Putamen (tissue), 1 donor: ENCODE measurements around the gene TMEM132D.

Experiments
- DNase-seq: peaks from one replicate; pipeline ENCODE4 v3.0.0-alpha.2; 2016; ENCODE audit warnings: low spot score

TMEM132D gene

DNA sequence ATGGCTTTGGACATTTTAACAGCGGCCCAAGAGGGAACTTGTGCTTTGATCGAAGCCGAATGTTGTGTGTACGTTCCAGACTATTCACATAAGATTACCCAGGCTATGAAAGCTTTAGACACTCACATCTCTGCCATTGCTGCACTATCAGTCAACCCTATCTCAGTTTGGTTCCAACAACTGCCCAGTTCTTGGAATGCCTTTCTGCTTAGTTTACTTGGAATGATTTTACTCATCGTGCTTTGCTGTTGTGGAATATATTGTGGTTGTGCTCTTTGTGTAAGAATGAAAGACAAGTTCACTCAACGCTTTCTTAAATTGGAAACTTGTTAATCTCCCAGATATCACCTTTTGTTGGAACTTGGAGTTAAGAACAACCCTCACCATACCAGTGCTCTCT, 552.3 kb downstream of the TMEM132D start:
- DNase-seq = no peak

DNA sequence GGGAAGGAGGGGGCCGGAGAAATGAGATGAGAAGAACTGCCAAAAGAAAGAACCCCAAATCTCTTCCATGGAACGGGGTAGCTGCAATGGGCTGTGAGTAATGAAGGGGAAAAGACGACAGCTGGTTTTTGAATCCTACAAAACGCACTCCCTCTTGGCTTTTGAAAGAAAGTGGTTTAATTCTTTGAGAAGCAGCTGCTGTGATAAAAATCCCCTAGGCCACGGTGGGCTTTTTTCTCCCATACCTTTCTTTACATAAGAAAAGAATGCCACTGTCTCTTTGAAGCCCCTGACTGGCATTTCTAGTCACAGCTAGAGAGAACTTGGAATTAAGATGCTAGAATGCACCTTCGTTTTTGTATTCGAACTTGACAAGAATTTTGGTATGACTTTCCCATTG, 564.5 kb downstream of the TMEM132D start:
- DNase-seq = no peak

DNA sequence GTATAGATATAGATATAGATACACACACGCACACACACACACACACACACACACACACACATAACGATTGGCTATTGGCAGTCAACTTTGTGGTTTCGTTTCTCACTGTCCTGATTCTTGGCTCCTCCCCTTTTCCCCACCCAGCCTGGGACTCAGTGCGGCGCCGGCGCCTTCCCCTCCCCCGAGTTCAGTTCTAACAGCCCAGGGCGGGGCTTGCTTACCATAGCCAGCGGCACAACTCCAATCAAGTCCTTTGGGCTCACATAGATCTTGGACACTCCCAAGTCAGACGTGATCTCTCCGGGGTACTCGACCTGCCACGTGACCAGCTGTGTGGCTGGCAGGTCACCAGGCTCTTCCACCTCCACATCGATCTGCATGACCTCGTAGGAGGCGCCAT, 566.4 kb downstream of the TMEM132D start:
- DNase-seq = no peak

DNA sequence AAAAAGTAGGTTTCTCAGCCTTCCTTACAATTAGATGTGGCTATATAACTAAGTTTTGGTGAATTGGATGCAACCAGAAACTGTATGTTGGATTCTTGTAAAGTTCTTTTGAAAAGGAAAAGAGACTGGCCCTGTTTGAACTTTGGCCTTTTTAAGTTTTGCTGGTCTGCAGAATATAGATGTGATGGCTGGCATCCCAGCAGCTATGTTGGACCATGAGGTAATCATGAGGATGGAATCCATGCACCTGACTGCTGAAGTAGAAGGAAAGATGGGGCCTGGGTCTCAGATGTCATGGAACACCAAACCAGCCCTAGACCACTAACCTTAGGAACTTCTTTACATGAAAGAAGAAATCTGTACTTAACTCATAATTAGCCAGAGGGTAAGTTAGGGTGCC, 568.1 kb downstream of the TMEM132D start:
- DNase-seq = no peak

DNA sequence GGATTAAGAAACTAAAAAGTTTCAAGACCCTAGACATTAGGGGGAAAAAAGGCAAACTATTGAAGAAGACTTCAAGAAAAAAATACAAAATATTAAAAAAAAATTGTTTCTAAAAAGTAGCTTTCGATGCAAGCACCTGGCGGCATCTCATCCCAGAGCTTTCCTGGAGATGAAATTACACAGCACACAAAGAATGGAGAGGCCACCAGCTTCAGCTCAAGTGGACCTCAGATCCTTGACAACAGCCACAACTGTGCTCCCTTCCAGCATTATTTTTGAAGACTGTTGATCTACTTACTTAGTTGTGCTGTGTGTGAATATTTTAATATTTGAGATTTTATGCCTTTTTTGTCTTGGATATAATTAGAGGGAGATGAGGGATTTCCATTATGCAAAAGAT, 571.5 kb downstream of the TMEM132D start:
- no peak for DNase-seq

DNA sequence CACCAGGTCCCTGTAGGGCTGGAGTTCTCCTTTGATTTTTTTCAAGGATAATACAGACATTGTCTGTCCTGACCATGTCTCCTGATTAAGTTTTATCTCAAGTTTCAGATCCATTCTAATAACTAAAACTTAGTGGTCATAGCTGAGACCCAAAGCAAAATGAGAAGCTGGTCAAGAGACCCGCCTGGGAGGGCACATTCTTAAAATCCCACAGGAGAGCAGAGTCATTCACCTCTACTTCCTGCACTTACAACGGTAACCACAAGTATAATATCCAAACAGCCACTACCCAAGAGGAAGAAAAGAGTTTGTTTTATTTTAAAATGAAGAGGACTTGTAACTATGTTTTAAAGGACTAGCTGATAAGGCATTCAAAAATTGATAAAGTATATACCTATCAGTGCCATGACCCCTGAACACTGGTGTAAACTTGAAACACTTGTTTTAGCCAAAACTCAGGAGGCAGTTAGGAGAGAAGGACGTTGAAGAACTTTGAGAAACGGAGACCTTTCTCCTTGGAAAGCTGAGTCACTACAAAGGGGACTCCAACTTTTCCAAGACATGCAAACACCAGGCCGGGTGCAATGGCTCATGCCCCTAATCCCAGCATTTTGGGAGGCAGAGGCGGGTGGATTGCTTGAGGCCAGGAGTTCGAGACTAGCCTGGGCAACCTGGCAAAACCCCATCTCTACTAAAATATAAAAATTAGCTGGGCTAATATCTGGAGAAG, 572.3 kb downstream of the TMEM132D start:
- no peak for DNase-seq

DNA sequence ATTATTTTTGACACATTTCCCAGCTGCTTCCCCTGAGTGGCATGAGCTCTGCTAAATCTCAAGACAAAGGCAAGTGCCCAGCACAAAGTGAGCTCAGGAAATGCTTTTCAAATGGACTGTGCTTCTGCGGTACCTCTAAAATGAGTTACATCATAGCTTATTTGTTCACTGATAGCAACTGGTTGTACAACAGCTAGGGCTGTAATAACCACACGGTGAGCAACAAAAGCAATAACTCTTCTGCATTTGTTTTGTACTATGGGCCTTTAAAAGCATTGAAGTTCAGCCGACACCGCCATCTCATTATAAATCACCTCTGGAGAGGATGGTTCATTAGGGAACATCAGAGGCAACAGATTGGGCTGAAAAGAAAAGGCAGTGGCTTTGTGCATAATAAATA, 575.6 kb downstream of the TMEM132D start:
- no peak for DNase-seq

DNA sequence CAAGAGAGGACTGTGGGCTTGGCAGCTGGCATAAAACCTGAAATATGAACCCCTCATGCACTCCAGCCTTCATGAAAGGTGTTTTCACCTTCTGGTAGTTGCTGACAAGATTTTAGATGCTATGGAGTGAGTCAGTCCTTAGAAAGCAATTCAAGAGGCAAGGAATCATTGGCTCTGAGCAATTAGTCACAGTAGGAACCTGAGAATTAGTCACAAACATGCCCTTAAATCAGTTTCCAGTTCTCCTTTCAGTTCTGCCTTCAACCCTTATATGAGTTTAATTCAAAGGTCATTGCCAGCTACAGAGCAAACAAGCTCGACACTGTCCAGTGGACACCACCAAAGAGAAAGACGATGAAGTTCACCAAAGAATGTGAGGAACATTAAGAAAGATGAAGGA, 578.3 kb downstream of the TMEM132D start:
- no peak for DNase-seq

DNA sequence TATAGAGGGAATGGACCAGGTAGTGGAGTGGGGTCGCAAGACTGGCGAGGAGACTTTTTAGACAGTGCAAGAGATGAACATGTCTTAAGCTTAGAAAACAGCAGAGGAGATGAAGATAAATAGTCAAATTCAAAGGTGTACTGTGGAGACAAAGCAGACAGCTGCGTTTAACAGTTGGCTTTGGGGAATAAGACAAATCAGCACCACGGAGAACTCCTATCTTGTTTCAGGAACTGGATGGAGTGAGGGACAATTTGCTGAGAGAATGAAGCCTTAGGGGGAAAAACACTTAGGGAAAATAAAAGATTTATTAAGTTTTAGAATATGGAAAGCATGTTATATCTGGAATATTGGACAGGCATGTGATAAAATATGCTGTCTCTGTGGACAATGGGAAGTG, 591.8 kb downstream of the TMEM132D start:
- no peak for DNase-seq

DNA sequence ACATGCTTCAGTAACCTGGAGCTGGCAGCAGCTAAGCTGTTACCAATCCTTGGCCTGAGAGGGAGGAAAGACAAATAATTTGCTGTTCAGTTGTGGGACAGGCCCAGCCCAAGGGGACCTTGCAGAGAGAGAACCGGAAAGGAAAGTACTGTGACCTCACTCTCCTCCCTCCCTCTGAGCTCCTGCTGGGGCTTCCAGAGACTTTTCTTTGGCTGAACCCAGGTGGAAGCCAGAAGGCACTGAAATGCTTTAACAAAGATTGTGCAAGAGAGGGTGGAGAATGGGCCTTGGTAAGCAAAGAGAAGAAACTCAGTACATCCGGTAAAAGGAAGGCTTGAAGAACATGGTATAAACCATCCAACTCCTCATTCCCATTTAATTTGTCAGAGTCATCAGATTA, 593.5 kb downstream of the TMEM132D start:
- no peak for DNase-seq

DNA sequence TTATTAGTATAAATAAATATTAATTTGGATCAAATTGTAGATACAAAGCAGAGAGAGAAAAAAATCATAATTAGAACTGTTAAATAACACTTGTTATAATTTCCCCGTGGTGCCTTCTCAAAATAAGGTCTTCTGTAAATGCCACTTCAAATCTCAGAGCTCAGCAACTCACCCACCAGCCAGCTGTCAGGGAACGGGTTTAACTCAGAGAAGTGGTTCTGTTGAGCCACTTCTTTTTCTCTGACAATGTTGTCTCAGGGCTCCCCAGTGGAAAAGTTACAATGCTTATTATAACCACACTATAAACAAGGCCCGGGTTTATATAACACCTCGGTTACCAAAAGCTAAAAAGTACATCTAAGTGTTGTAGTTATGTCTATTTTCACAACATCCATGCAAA, 598.0 kb downstream of the TMEM132D start:
- no peak for DNase-seq

DNA sequence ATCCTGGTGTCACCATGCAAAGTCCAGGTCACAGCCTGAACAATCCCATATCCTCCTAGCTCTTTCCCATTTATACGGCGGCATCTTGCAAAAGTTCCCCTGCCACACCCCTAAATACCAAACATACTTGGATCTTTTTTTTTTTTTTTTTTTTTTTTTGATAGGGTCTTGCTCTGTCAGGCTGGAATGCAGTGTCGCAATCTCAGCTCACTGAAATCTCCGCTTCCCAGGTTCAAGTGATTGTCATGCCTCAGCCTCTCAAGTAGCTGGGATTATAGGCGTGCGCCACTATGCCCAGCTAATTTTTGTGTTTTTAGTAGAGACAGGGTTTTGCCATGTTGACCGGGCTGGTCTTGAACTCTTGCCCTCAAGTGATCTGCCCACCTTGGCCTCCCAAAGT, 599.3 kb downstream of the TMEM132D start:
- DNase-seq = no peak

DNA sequence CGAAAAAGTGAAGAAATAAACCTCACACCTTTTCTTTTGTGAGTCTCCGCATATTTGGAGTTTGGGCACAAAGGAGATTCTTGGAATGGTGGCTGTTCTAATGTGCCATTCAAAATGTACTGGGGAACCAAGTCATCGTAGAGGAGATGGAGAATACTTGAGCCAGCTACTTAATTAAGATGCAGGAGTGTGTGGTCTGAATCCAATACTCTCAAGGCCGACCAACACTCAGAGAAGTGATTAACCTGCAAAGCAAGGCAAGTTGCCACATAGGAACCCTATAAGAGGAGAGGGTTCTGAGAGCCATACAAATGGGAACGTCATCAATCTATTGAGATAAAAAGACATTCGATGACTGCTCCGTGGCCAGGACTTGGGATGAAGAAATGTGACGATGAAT, 603.8 kb downstream of the TMEM132D start:
- DNase-seq = no peak

DNA sequence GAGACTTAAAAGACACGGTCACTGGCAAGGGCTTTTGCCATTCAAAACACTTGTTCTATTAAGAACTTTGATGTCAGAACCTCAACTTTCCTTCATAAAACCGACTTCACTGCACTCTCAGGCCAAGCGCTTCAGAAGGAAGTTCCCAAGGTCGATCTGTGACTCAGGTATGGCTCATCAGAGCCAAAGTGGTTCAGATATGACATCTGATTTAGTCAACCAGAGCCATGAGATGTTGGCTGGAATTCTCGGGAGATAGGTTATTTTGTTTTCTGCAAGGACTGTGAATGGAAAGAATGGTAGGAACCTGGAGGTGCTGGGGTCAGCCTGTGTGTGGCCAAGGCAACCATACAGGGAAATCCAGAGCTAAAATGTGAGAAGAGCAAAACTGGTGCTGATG, 604.9 kb downstream of the TMEM132D start:
- DNase-seq = no peak

DNA sequence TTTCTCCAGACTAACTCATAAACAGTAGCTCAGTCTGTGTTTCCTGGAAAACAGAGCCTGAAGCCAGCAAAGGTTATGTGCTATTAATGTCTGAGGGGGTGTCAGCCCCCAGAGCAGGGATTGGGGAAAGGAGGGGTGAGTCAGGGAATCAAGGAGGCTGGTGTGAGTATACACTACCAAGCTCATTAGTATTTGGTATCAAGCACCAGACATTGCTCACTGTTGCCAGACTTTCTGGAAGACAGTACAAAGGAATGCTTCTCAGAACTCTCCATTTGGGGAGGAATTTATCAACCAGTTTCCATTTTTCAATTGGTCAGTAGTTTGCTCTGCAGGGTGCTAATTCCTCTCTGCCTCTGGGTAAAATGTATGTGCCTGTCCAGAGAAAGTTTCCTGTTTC, 607.2 kb downstream of the TMEM132D start:
- DNase-seq = no peak

DNA sequence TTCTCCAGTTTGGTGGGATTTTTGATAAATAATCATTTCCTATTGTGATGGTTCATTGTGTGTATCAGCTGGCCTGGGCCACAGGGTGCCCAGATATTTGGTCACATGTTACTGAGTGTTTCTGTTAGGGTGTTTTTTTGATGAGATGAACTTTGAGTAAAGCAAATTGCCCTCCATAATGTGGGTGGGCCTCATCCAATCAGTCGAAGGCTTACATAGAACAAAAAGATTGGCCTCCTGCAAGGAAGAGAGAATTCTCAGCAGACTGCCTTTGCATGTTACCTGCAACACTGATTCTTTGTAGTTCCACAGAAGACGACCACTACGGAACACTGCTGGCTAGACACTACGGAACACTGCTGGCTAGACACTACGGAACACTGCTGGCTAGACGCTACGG, 609.0 kb downstream of the TMEM132D start:
- DNase-seq = no peak

DNA sequence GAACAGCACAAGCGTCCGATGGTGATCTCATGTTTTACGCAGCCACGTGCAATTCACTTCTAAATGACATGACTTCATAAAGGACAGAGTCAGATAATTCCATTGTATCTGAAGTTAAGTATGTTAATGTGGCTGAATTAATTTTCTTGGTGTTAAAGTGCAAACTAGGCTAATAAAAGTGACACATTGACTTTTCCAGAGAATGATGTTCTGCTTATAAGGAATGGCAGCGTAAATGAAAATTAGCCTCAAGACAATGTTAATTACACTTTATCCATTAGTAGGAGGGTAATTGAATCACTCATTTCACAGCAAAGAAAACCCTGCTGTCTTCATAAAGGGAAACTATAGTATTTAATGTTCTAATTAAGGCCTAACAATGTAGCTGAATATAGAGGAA, 624.1 kb downstream of the TMEM132D start:
- no peak for DNase-seq

DNA sequence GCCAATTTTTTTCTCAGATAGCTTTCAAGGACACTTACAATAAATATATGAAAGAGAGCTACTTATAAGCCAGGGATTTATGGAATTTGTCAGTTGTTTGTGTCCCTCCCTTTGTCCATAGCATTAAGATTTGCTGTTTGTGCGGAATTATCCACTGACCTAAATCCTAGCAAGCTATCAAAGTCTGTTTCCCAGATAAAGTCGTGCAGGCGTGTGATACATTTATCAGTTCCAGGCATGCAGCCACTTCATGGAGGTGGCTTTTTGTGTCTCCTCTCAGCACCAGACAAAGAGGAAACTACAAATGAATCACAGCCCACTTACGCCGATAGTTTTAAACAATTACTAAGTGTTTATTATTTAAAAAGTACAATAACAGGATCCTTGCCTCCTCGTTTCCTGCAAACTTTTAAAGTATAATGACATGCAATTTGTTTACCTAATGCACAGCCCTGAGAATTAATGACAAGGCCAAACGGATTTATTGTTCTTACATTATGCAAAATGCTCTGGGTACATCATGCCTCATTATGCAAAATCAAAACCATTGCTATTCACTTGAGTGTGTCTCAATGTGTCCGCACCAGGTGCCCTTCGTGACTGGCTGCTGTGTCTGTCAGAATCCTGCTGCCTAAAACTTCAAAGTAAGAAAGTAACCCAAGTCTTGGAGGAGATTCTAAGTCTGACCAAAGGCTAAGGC, 627.3 kb downstream of the TMEM132D start:
- DNase-seq = no peak

DNA sequence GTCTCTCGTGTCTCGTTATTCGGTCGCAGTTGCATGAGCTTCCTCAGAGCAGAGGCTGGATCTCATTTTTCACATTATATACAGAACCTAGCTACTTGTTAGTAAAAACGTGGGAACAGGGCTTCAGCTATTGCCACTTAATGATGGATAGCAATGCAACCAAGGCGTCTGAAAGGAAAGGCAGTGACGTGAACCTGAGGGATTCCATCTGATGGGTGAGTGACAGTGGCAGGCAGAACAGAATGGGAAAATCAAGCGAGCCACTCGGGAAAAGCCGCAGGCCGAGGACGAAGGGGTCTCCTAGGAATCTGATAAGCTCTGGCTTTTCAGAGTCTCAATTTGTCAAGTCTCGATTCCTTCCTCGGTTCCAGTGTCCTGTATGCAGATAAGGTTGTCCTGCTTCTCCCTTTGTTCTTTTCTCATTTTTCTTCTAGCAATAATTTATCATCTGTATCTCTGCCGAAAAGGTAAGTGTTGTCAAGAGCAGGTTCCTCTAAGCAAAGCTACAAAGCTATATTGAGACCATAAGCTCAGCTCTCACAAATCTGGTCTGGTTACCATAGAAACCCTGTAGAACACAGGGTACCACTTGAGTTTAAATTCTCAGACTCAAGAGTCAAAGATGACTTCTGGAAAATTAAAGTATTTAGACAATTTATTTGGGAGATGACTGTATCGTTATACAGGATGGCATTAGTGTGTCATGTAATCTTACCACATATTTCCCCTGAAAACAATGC, 633.9 kb downstream of the TMEM132D start:
- no peak for DNase-seq

DNA sequence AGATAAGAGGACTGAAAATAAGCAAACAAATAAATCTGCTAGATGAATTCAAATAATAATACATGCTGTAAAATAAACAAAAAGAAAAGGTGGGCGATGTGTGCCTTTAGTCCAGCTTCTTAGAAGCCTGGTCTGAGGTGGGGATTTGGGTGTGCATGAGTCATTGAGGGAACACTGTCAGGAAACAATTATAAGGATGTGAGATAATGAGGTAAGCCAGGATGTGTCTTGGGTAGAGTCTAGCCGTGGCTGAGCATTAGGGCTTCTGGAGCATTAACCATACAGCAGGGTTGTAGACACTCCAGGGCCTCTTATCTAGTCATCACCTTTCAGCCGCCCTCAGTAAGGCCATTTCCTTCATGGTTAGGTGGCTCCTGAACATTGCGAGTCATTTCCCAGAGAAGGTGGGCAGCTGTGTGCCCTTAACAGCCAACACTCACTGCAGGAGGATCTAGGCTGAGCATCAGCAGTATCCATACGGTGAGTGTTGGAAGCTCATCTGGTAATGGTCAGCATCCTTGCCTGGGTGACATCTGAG, 645.0 kb downstream of the TMEM132D start:
- no peak for DNase-seq

DNA sequence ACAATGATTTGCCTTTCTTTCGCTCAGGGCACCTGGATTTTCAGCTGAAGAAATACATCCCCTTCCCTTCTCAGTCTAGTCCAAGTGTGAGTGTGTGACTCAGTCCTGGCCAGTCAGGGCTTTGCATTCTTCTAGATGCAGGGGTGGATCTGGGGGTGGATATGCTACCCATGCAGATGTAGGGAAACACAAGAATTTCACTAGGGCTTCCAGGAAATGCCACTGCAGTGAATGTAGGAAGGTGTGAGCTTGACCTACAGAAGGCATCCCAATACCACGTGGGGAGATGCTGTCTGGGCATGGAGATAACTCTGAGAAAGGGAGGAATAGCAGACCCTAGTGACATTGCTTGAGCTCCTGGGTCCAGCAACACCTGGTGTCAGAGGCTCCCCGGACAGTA, 646.3 kb downstream of the TMEM132D start:
- DNase-seq = no peak

DNA sequence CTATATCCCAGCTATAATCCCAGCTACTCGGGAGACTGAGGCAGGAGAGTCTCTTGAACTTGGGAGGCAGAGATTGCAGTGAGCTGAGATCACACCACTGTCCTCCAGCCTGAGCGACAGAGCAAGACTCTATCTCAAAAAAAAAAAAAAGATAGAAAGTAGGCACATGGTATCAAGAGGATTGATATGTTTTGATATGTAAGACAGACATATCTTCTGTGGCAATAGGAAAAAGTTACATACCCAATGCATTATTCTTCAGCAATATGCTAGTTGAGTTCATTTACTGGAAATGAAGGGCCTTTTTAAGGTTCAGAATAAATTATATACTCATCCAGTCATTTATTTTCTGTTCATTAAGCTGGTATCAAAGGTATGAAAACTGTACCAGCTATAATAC, 657.2 kb downstream of the TMEM132D start:
- no peak for DNase-seq

DNA sequence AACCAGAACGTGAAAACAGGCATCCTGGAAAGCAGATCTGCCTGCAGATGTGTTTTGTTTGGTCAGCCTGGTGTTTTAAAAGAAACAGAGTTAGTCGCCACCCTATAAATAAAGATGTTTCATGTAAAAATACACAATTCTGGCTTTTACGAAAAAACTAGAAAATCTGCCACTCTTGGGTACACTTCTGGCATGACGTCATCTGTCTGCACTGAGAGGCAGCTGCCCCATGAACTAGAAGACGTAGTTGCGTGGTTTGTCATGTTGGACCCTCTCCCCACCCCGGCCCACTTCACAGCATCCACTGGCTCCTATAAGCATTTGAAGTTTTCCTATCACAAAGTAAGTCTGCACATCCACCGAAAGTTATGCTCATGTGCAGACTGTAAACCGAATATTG, 658.1 kb downstream of the TMEM132D start:
- DNase-seq = no peak
